ENCODE data around the gene ANK3. TPM values are rescaled to one million over a fixed set of nuclear protein-coding genes. Genes with fewer than 3 reads are reported as not detected.

ANK3 gene
- total RNA-seq, 1 experiment from 2014 or later, result 1.7 TPM

DNA sequence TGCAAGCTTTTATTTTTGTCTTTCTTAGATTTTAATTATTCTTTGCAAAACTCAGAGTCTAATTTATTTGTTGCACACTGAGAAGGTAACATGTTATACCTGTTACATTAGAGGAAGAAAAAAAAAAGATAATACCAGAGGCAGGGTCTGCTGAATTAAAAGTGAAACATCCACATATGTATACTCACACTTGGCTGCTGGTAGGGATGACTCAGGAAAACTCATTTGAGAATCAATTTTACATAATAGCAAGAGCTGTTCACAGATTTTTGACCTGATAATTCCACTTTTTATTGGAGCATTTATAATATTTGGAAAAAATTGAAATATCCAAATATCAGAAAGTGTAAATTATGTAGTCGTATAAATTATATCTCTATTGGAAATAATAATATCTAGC, 405.3 kb downstream of the ANK3 start:
- no peak for DNase-seq (ENCODE audit: low read depth)

DNA sequence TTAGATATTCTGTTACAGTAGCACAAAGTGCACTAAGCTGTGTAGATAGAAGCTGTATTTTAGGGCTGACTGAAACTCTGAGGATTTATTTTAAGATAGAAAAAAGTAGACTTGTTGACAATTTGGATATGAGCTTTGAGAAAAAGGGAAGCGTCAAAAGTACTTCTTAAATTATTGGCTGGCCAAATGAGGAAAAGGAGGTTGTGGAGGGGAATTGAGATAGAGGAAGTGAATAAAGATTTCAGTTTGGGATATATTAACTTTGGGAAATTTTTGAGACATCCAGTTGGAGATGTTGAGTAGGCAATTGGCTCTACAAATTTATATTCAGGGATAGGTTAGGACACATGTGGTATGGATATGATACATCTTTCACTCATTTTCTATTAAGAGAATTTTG, 409.3 kb downstream of the ANK3 start:
- no peak for DNase-seq (ENCODE audit: low read depth)

DNA sequence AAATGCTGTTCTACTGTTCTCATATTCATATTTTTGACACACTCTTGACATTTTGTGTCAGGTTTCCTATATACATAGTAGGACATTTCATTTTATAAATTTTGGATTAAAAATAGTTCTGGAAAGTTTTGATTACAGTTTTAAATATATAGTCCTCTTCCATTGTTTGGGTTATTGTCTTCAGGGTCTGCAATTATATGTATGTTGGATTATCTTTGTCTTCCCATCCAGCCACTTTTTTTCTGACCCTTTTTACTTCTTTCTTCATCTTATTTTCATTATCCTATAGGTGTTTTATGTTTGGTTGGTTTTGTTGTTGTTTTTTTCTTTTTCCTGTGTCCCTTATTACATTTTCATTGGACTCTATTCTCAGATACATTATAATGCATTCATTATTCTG, 412.2 kb downstream of the ANK3 start:
- DNase-seq (ENCODE audit: low read depth), result no peak

DNA sequence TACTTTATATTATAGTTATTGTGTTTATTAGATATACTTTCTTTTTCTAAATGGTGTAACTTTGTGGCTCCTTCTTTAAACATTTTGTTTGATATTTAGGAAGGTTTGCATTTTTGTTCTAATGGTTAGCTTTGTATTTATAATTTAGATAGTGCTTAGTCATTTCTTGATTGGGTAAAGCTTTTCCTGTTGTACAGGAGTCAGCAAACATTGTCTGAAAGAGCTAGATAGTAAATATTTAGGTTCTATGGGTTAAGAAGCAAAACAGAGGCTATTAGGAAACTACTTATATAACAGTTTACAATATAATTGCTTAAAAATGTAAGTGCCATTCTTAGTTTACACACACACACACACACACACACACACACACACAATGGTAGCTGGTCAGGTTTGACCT, 412.8 kb downstream of the ANK3 start:
- no peak for DNase-seq (ENCODE audit: low read depth)
